Lower lobe of right lung (tissue), 2 donors: ENCODE data around the gene TPCN2. TPM values are rescaled to one million over a fixed set of nuclear protein-coding genes. Genes with fewer than 3 reads are reported as not detected.

Source experiments
- ATAC-seq, 2 donors: fragments of 200-7000 bp; cut with Tn5 transposase; one replicate each; pipeline ENCODE4 v1.9.1; 2020 to 2022; ENCODE audit warnings: mild to moderate bottlenecking in 2 of 2, moderate library complexity in 2 of 2
- DNase-seq: peaks from one replicate; pipeline ENCODE4 v3.0.0-alpha.2; 2020
- H3K27ac ChIP-seq: fragments of 200-600 bp; one replicate; pipeline ENCODE4 v1.8.0; 2022
- H3K27me3 ChIP-seq: fragments of 200-600 bp; one replicate; pipeline ENCODE4 v1.8.0; 2022; ENCODE audit warnings: low read depth
- H3K36me3 ChIP-seq: fragments of 200-600 bp; one replicate; pipeline ENCODE4 v1.8.0; 2022; ENCODE audit warnings: mild to moderate bottlenecking
- H3K4me1 ChIP-seq: fragments of 200-600 bp; one replicate; pipeline ENCODE4 v1.8.0; 2022
- H3K4me3 ChIP-seq: fragments of 200-600 bp; one replicate; pipeline ENCODE4 v1.8.0; 2022; ENCODE audit warnings: mild to moderate bottlenecking
- H3K9me3 ChIP-seq: fragments of 200-600 bp; one replicate; pipeline ENCODE4 v1.8.0; 2022
- intact Hi-C: fragments of 100-400 bp; cut with DNase I; formaldehyde crosslinking; loops from one replicate; pipeline ENCODE4 v1.11.0; 2022
- total RNA-seq: library from RNA; stranded (reverse); fragmentation: NEBNext Ultra II Directional; extraction: Animal tissue kit (Norgen Biotek cat#: 25700); gene quantifications from one replicate; pipeline ENCODE4 v1.2.1, GENCODE V29; 2021
- TF ChIP-seq, protein P1 (sequence below): fragments of 200-600 bp; IDR thresholded peaks from one replicate; pipeline ENCODE4 v1.8.0; 2022; ENCODE audit warnings: antibody characterized with exemption, mild to moderate bottlenecking
- donor health status: DM: no; HTN: yes; CAD: no; lungs with severe emphysema.

TPCN2 gene
- total RNA-seq, 1 donor from 2014 or later, result 18.2 TPM

DNA sequence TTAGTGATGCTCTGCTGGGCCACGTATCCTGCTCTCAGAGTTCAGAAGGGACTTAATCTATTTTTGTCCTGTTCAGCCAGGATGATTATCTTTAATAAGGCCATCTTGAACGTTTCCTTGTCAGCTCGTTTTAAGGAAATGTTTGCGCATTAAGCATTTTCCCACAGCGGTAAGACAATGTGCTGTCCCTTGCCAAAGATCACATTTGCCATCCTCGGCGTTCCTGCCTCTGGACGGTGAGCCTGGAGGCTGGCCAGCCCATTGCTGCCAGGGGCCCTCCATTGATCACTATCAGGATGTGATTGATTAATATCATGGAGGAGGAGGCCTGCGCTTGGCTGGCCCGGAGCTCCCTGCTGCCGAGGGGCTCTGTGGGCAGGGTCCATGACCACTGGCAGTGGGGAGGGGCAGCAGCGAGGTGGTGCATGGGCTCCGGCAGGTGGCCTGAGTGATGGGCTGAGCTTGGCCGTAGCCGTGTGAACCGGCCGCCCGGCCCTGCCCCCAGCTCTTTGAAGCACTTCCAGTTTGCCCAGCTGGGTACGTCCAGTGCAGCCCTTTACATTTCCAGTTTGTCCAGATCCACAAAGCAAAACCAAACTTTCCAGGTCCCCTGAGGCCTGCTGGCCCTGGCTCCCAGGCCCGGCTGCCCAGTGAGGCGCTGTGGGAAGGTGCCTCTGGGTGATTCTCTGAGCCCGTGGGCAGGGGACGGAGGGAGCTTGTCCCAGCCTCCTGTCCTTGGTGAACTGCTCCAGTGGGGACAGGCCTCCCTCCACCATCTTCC is 57.5 kb downstream of the TPCN2 start:
- TF ChIP-seq, protein P1, sequence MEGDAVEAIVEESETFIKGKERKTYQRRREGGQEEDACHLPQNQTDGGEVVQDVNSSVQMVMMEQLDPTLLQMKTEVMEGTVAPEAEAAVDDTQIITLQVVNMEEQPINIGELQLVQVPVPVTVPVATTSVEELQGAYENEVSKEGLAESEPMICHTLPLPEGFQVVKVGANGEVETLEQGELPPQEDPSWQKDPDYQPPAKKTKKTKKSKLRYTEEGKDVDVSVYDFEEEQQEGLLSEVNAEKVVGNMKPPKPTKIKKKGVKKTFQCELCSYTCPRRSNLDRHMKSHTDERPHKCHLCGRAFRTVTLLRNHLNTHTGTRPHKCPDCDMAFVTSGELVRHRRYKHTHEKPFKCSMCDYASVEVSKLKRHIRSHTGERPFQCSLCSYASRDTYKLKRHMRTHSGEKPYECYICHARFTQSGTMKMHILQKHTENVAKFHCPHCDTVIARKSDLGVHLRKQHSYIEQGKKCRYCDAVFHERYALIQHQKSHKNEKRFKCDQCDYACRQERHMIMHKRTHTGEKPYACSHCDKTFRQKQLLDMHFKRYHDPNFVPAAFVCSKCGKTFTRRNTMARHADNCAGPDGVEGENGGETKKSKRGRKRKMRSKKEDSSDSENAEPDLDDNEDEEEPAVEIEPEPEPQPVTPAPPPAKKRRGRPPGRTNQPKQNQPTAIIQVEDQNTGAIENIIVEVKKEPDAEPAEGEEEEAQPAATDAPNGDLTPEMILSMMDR, result no peak
- ATAC-seq (peak; percentile 63 to 73), DNase-seq (peak; percentile 71)
- H3K4me1 ChIP-seq, result peaks cover 25% of the 10 kb centered on the region
- H3K9me3 ChIP-seq, result no peaks in the 10 kb centered on the region
- H3K36me3 ChIP-seq, result no peaks in the 10 kb centered on the region
- H3K4me3 ChIP-seq, result no peak overlapping the region
- intact Hi-C loops, result loop anchor here (10.0 kb wide), 1 partner anchor 549 kb away; no protein-coding TSS in a partner anchor
- H3K27me3 ChIP-seq, result no peaks in the 10 kb centered on the region
- H3K27ac ChIP-seq, result peak overlapping the region; percentile 31

DNA sequence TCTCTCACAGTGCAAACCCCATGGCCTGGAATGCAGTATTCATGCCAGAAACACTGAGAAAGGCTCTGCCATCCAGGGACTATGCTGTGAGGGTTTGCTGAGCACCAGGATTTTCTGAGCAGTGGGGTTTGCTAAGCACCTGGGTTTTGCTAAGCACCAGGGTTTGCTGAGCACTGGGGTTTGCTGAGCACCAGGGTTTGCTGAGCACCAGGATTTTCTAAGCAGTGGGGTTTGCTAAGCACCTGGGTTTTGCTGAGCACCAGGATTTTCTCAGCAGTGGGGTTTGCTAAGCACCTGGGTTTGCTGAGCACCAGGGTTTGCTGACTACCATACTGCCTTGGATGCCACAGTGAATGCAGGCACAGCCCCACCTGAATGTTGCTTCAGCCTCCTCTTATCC is 58.7 kb downstream of the TPCN2 start:
- intact Hi-C loops, result loop anchor here (10.0 kb wide), 1 partner anchor 547 kb away; no protein-coding TSS in a partner anchor
- DNase-seq, result no peak
- Histone ChIP-seq H3K4me1 (peaks cover 20% of the 10 kb centered on the region), H3K4me3 (no peak overlapping the region), H3K36me3 (no peaks in the 10 kb centered on the region), H3K27ac (no peak overlapping the region), H3K9me3 (no peaks in the 10 kb centered on the region), H3K27me3 (no peaks in the 10 kb centered on the region)
- TF ChIP-seq, protein P1, result no peak
- no peak for ATAC-seq

DNA sequence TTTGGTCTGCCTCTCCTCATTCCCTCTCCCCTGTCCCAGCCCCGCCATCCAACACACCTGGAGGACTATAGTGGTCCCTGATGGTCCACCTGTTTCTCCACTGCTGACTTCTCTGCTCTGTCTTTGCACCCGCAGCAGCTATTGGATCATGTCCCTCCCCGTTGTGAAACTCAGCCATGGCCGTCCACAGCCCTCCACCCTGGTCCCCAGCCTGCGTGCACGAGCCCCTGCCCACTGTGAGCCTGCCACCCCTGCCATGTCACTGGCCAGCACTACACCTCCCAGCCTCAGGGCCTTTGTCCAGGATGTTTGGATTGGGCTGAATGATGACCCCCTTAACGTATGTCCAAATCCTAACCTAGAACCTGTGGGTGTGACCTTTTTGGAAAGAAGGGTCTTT is 59.3 kb downstream of the TPCN2 start:
- no peak for DNase-seq
- intact Hi-C loops, result loop anchor here (10.0 kb wide), 1 partner anchor 547 kb away; no protein-coding TSS in a partner anchor
- no peak overlapping the region for H3K4me3 ChIP-seq
- no peaks in the 10 kb centered on the region for H3K36me3 ChIP-seq
- H3K27me3 ChIP-seq, result no peaks in the 10 kb centered on the region
- H3K4me1 ChIP-seq, result peaks cover 20% of the 10 kb centered on the region
- no peak overlapping the region for H3K27ac ChIP-seq
- TF ChIP-seq, protein P1, result no peak
- no peaks in the 10 kb centered on the region for H3K9me3 ChIP-seq
- no peak for ATAC-seq

DNA sequence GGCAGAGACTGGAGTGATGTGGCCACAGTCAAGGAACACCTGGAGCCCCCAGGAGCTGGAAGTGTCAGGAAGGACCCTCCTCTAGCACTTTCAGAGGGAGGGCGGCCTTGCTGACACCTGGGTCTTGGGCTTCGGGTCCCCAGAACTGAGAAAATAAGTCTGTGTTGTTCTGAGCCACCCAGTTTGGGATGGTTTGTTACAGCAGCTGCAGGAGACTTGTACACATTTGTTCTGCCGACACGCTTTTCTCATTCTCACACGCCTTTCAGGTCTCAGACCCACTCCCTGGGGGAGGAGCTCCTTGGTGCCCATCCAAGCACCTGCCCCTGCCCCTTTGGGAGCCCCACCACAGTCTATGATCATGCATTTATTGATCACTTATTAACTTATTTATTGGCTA is 59.8 kb downstream of the TPCN2 start:
- DNase-seq, result peak; percentile 17
- peaks cover 20% of the 10 kb centered on the region for H3K4me1 ChIP-seq
- intact Hi-C loops, result loop anchor here (10.0 kb wide), 1 partner anchor 546 kb away; no protein-coding TSS in a partner anchor
- no peak overlapping the region for H3K27ac ChIP-seq
- no peak for ATAC-seq
- H3K27me3 ChIP-seq, result no peaks in the 10 kb centered on the region
- no peak overlapping the region for H3K4me3 ChIP-seq
- no peaks in the 10 kb centered on the region for H3K36me3 ChIP-seq
- no peaks in the 10 kb centered on the region for H3K9me3 ChIP-seq
- TF ChIP-seq, protein P1, result no peak

GRCh38 chr11:69109101-69109500 is 60.4 kb downstream of the TPCN2 start:
- intact Hi-C loops, result loop anchor here (10.0 kb wide), 1 partner anchor 546 kb away; no protein-coding TSS in a partner anchor
- no peaks in the 10 kb centered on the region for H3K36me3 ChIP-seq
- H3K4me3 ChIP-seq, result no peak overlapping the region
- TF ChIP-seq, protein P1, result no peak
- H3K4me1 ChIP-seq, result peaks cover 20% of the 10 kb centered on the region
- no peak overlapping the region for H3K27ac ChIP-seq
- no peak for ATAC-seq
- no peaks in the 10 kb centered on the region for H3K27me3 ChIP-seq
- peak; percentile 22 for DNase-seq
- no peaks in the 10 kb centered on the region for H3K9me3 ChIP-seq
